ENCODE results near the gene TSSK3. TPM values are rescaled to one million over a fixed set of nuclear protein-coding genes. Genes with fewer than 3 reads are reported as not detected.

TSSK3 gene
- total RNA-seq, 1 experiment from 2014 or later: 1.8 TPM

GRCh38 chr1:32331549-32331948, 30.8 kb upstream of the TSSK3 start:
- H3K27me3 Mint-ChIP-seq (ENCODE audit: unreplicated experiment): no peaks in the 10 kb centered on the region
- H3K36me3 Mint-ChIP-seq (ENCODE audit: insufficient read depth, unreplicated experiment): peaks cover 74% of the 10 kb centered on the region
- intact Hi-C loops (cut with micrococcal nuclease; ENCODE audit: unreplicated experiment): no loop called here
- H3K9me3 Mint-ChIP-seq (ENCODE audit: low read depth, unreplicated experiment): no peaks in the 10 kb centered on the region
- DNase-seq: no peak
- CTCF ChIA-PET: interaction anchor here (1.8 kb wide), 1 partner anchor 10 kb away, joined by 6 read pairs; no protein-coding TSS in a partner anchor
- BruUV-seq (replicated peaks): no TSS peak
- no peak overlapping the region for H3K4me3 Mint-ChIP-seq (ENCODE audit: low read depth, unreplicated experiment)
- H3K4me1 Mint-ChIP-seq (ENCODE audit: low read depth, unreplicated experiment): peaks cover 37% of the 10 kb centered on the region
- no peak for TF ChIP-seq CTCF (IDR thresholded peaks at IDR 0.05; ENCODE audit: unreplicated experiment)
- peak overlapping the region; percentile 74 for H3K27ac Mint-ChIP-seq (ENCODE audit: unreplicated experiment)

- CTCF ChIA-PET: interaction anchor here (0.9 to 1.8 kb wide), 4 partner anchors 11 to 41 kb away, joined by 3 to 6 read pairs (median 4); partner anchors contain the start of gene HDAC1
- no peak for TF ChIP-seq CTCF (IDR thresholded peaks at IDR 0.05; ENCODE audit: unreplicated experiment)
- Mint-ChIP-seq H3K9me3 (ENCODE audit: low read depth, unreplicated experiment) (no peaks in the 10 kb centered on the region), H3K27me3 (ENCODE audit: unreplicated experiment) (no peaks in the 10 kb centered on the region), H3K27ac (ENCODE audit: unreplicated experiment) (peak overlapping the region; percentile 74), H3K4me1 (ENCODE audit: low read depth, unreplicated experiment) (peaks cover 46% of the 10 kb centered on the region), H3K36me3 (ENCODE audit: insufficient read depth, unreplicated experiment) (peaks cover 81% of the 10 kb centered on the region), H3K4me3 (ENCODE audit: low read depth, unreplicated experiment) (peak overlapping the region; percentile 18)
- peak; percentile 58 for DNase-seq
- no TSS peak for BruUV-seq (replicated peaks)
- intact Hi-C loops (cut with micrococcal nuclease; ENCODE audit: unreplicated experiment): no loop called here
Measured at GRCh38 chr1:32332290-32333079, 29.9 kb upstream of the TSSK3 start.

GRCh38 chr1:32333251-32333963, 28.9 kb upstream of the TSSK3 start:
- CTCF ChIA-PET: interaction anchor here (0.9 to 1.4 kb wide), 3 partner anchors 17 to 42 kb away, joined by 3 to 5 read pairs (median 4); partner anchors contain the start of gene HDAC1
- DNase-seq: no peak
- TF ChIP-seq CTCF (IDR thresholded peaks at IDR 0.05; ENCODE audit: unreplicated experiment): no peak
- Mint-ChIP-seq H3K4me3 (ENCODE audit: low read depth, unreplicated experiment) (peak overlapping the region; percentile 85), H3K27ac (ENCODE audit: unreplicated experiment) (peak overlapping the region; percentile 80), H3K36me3 (ENCODE audit: insufficient read depth, unreplicated experiment) (peaks cover 78% of the 10 kb centered on the region), H3K27me3 (ENCODE audit: unreplicated experiment) (no peaks in the 10 kb centered on the region), H3K9me3 (ENCODE audit: low read depth, unreplicated experiment) (no peaks in the 10 kb centered on the region), H3K4me1 (ENCODE audit: low read depth, unreplicated experiment) (peaks cover 55% of the 10 kb centered on the region)
- TSS peak; percentile 86 for BruUV-seq (replicated peaks)
- intact Hi-C loops (cut with micrococcal nuclease; ENCODE audit: unreplicated experiment): no loop called here

GRCh38 chr1:32334274-32334861, 28.0 kb upstream of the TSSK3 start:
- peaks cover 65% of the 10 kb centered on the region for H3K4me1 Mint-ChIP-seq (ENCODE audit: low read depth, unreplicated experiment)
- no peaks in the 10 kb centered on the region for H3K9me3 Mint-ChIP-seq (ENCODE audit: low read depth, unreplicated experiment)
- peaks cover 72% of the 10 kb centered on the region for H3K36me3 Mint-ChIP-seq (ENCODE audit: insufficient read depth, unreplicated experiment)
- intact Hi-C loops (cut with micrococcal nuclease; ENCODE audit: unreplicated experiment): no loop called here
- BruUV-seq (replicated peaks): no TSS peak
- DNase-seq: no peak
- CTCF ChIA-PET: no interaction called here
- peak overlapping the region; percentile 80 for H3K27ac Mint-ChIP-seq (ENCODE audit: unreplicated experiment)
- no peaks in the 10 kb centered on the region for H3K27me3 Mint-ChIP-seq (ENCODE audit: unreplicated experiment)
- TF ChIP-seq CTCF (IDR thresholded peaks at IDR 0.05; ENCODE audit: unreplicated experiment): no peak
- H3K4me3 Mint-ChIP-seq (ENCODE audit: low read depth, unreplicated experiment): peak overlapping the region; percentile 85
